Activated T-cell treated with anti-CD3 and anti-CD28 coated beads, Interleukin-2, amount 50 U/mL, for 72 hours (primary cell): ENCODE results near the gene CEACAM19. TPM values are rescaled to one million over a fixed set of nuclear protein-coding genes. Genes with fewer than 3 reads are reported as not detected.
A peak's percentile ranks its signal among the peaks of the same experiment; 100 is the strongest.

Experiments used
- ATAC-seq, 2 donors: fragments of 150-1000 bp; cut with Tn5 transposase; replicated peaks in 1 of 2; 2 replicates each; pipeline ENCODE4 v1.10.0; 2021; ENCODE audit warnings: moderate library complexity in 2 of 2, mild to moderate bottlenecking in 1 of 2
- DNase-seq, 2 donors: peaks; one replicate each; pipeline ENCODE4 v3.0.0; 2021 to 2022; ENCODE audit warnings: mixed read lengths in 1 of 2
- H3K27ac Mint-ChIP-seq: one replicate; pipeline ENCODE4 v1.8.0; 2022; ENCODE audit warnings: mild to moderate bottlenecking, moderate library complexity, mixed read lengths
- H3K27me3 Mint-ChIP-seq: one replicate; pipeline ENCODE4 v1.8.0; 2022; ENCODE audit warnings: low read depth, mixed read lengths
- H3K36me3 Mint-ChIP-seq, 2 donors: one replicate each; pipeline ENCODE4 v1.8.0; 2022; ENCODE audit warnings: mixed read lengths in 2 of 2, mild to moderate bottlenecking in 1 of 2; ENCODE audit not compliant: insufficient read depth in 2 of 2
- H3K4me1 Mint-ChIP-seq: one replicate; pipeline ENCODE4 v1.8.0; 2022; ENCODE audit warnings: low read depth, mixed read lengths
- H3K4me3 Mint-ChIP-seq, 2 donors: one replicate each; pipeline ENCODE4 v1.8.0; 2022; ENCODE audit warnings: mild to moderate bottlenecking in 2 of 2, mixed read lengths in 2 of 2, moderate library complexity in 2 of 2
- H3K9me3 Mint-ChIP-seq, 2 donors: one replicate each; pipeline ENCODE4 v1.8.0; 2022; ENCODE audit warnings: mixed read lengths in 2 of 2
- total RNA-seq, 2 donors: library from RNA; stranded (reverse); gene quantifications; one replicate each; pipeline ENCODE4 v1.2.3, GENCODE V29; 2022

The CEACAM19 gene
- total RNA-seq, 2 donors from 2014 or later, result 3.0 to 4.3 TPM

DNA sequence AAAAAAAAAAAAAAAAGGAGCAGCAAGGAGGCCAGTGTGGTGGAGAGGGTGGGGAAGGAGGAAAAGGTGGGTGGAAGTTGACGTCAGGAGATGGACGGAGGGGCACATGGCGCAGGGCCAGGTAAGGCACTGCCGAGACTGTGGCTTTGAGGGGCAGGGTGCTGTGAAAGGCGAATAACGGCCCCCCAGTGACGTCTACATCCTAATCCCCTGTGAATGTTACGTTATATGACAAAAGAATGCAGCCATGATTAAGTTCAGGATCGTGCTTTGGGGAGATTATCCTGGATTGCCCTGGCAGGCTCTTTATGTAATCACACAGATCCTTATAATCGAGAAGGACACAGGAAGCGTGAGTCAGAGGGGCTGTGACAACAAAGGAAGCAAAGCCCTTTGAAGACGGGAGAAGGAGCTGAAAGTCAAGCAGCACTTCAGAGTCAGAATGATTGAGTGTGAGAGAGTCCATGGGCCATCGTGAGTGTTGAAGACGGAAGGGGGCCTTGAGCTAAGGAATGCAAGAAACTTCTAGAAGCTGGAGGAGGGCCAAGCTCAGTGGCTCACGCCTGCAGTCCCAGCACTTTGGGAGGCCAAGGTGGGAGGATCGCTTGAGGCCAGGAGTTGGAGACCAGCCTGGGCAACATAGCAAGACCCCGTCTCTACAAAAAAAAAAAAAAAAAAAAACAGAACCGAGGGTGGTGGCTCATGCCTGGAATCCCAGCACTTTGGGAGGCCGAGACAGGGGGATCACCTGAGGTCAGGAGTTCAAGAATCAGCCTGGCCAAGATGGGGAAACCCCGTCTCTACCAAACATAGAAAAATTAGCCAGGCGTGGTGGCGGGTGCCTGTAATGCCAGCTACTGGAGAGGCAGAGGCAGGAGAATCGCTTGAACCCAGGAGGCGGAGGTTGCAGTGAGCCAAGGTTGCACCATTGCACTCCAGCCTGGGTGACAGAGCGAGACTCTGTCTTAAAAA is 13.9 kb downstream of the CEACAM19 start:
- H3K27me3 Mint-ChIP-seq, result peaks cover 21% of the 10 kb centered on the region
- ATAC-seq, result no peak
- DNase-seq, result peak in 1 of 2 donors; percentile 10

DNA sequence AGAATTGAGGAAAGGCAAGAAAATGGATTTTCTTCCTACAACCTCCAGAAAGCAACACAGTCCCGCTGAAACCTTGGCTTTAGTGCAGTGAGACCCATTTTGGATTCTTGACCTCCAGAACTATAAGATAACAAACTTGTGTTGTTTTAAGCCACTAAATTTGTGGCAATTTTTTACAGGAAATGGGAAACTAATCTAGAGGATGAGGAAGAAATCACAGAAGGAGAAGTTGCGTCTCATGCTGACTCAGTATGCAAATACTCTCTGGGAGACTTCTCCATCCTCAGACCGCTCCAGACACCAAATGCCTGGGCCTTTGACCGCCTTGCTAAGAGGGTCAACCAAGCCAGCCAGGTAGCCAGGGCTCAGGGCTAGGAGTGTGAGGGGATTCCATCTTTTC is 14.6 kb downstream of the CEACAM19 start:
- H3K9me3 Mint-ChIP-seq, result no peaks in the 10 kb centered on the region
- peaks cover 37% of the 10 kb centered on the region for H3K4me1 Mint-ChIP-seq
- H3K27me3 Mint-ChIP-seq, result peaks cover 21% of the 10 kb centered on the region
- no peak for ATAC-seq
- H3K27ac Mint-ChIP-seq, result no peak overlapping the region
- H3K4me3 Mint-ChIP-seq, result no peak overlapping the region
- no peaks in the 10 kb centered on the region for H3K36me3 Mint-ChIP-seq
- DNase-seq, result no peak

More for the DNA sequence above, 13.9 kb downstream of the CEACAM19 start:
- Mint-ChIP-seq H3K36me3 (no peaks in the 10 kb centered on the region), H3K4me3 (peak overlapping the region in 1 of 2 donors; percentile 48), H3K4me1 (peaks cover 37% of the 10 kb centered on the region), H3K9me3 (no peaks in the 10 kb centered on the region), H3K27ac (no peak overlapping the region)

DNA sequence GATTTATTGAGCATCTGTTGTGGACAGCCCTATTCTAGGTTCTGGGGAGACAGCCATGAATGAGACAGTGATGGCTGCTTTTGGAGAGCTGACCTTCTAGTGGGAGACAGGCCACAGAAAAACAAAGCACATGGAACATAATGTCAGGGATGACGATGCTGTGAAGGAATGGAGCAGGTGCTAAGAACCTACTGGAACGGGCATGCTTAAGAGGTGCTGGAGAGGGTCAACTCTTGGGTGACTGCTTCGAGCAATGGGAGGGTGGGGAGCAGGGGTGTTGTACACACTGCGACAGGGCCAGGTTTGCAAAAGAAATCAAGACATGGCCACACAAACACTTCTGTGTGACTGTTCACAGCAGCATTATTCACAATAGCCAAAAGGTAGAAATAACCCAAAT is 15.6 kb downstream of the CEACAM19 start:
- Mint-ChIP-seq H3K9me3 (no peaks in the 10 kb centered on the region), H3K36me3 (no peaks in the 10 kb centered on the region), H3K27ac (no peak overlapping the region), H3K27me3 (peaks cover 21% of the 10 kb centered on the region), H3K4me3 (no peak overlapping the region), H3K4me1 (peaks cover 43% of the 10 kb centered on the region)
- ATAC-seq, result no peak
- no peak for DNase-seq

DNA sequence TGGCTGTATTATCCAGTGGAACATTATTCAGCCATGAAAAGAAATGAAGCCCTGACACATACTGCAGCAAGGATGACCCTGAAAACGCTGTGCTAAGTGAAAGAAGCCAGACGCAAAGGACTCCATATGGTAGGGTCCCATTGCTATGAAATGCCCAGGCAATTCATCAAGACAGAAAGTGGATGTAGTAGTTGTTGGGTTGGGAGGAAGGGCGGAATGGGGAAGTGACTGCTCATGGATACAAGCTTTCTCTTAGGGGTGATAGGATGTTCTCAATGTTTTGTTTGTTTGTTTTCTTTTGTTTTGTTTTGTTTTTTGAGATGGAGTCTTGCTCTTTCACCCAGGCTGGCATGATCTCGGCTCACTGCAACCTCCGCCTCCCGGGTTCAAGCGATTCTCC is 16.6 kb downstream of the CEACAM19 start:
- H3K27ac Mint-ChIP-seq, result no peak overlapping the region
- ATAC-seq, result no peak
- H3K36me3 Mint-ChIP-seq, result no peaks in the 10 kb centered on the region
- peaks cover 21% of the 10 kb centered on the region for H3K27me3 Mint-ChIP-seq
- H3K4me1 Mint-ChIP-seq, result peaks cover 53% of the 10 kb centered on the region
- H3K4me3 Mint-ChIP-seq, result no peak overlapping the region
- no peak for DNase-seq
- no peaks in the 10 kb centered on the region for H3K9me3 Mint-ChIP-seq

DNA sequence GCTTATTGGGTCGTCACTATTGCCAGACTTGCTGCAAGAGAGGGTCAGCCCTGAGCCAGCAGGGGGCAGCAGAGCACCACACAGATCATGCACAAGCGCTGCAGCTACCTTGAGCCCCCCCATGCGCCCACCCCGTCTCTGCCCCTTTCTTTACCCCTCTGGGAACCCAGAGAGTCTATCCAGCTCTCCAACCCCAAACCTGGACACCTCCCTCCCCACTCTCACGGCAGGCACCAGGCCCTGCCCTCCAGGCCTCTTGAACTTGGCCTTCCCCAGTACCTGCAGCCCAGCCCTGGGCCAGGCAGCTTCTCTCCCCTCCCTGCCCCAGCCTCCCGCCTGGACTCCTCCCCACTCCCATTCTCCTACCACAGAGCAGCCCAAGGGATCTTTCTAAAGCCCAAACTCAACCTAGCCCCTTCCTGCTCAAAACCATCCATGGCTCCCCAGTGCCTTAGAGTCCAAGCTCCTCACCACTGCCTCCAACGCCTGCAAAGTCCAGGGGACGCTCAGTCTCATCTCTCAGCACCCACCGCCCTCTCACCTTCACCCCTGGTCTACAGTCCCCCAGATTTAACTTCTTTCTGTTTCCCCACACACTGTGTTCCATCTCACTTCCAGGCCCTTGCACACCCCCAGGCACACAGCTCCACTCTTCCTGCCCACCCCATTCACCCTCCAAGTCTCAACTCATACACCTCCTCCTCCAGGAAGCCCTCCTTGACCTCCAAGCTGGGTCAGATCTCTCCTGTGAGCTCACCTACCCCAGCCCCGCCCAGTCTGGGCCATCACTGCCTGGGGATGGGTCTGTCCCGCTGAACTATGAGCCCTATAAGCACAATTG is 18.2 kb downstream of the CEACAM19 start:
- DNase-seq, result peak; percentile 78 to 82
- Mint-ChIP-seq H3K27ac (no peak overlapping the region), H3K4me1 (peaks cover 60% of the 10 kb centered on the region), H3K27me3 (peaks cover 16% of the 10 kb centered on the region), H3K4me3 (no peak overlapping the region), H3K36me3 (no peaks in the 10 kb centered on the region), H3K9me3 (no peaks in the 10 kb centered on the region)
- peak; percentile 28 to 29 for ATAC-seq

DNA sequence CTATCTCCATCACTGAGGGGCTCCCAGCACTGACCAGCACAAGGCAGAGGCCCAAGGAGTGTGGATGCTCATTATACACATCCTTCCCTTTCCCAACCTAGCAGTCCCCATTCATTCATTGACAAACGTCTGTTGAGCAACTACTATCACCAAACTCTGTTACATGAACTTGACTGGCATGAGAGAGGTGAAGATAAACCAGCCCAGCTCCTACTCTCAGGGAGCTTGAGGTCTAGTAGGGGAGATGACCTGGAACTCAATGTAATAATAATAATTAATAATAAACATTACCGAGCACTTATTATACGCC is 18.8 kb downstream of the CEACAM19 start:
- DNase-seq (no peak), ATAC-seq (no peak)
- Mint-ChIP-seq H3K36me3 (no peaks in the 10 kb centered on the region), H3K27ac (no peak overlapping the region), H3K4me1 (peaks cover 54% of the 10 kb centered on the region), H3K27me3 (peaks cover 14% of the 10 kb centered on the region), H3K9me3 (no peaks in the 10 kb centered on the region), H3K4me3 (no peak overlapping the region)

DNA sequence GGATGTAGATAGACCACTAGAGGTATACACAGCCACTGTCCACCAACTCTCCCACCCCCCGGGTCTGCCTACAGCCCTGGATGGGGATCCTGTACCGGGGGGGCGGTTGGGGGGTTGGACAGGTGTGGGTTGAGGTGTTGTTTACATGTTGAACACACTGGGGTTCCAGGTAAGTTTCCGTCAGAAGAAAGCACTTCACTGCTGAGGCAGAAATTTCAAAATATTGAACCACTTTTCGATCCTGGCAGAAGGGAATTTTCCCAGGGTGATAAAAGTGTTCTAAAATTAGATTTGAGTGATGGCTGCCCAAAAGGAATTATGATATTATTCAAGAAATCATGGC is 21.1 kb downstream of the CEACAM19 start:
- Mint-ChIP-seq H3K9me3 (no peaks in the 10 kb centered on the region), H3K4me1 (peaks cover 49% of the 10 kb centered on the region), H3K27ac (peak overlapping the region; percentile 41), H3K27me3 (peaks cover 15% of the 10 kb centered on the region), H3K36me3 (no peaks in the 10 kb centered on the region), H3K4me3 (peak overlapping the region; percentile 60 to 75)
- ATAC-seq (no peak), DNase-seq (no peak)

DNA sequence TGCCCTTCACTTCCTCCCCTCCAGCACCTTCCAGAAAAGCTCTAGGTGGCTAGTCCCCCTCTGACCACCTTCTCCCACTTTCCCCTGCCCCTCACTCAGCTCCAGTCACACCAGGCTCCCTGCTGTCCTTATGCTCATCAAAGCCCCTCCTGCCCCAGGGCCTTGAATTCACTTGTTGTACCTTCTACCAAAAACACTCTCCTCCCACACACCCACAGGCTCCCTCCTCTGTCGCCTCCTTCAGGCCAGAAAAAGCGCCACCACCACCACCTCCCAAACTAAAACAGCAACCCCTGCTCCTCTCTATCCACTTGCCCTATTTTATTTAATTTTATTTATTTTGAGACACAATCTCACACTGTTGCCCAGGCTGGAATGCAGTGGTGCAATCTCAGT is 22.9 kb downstream of the CEACAM19 start:
- DNase-seq, result peak; percentile 34 to 46
- H3K27ac Mint-ChIP-seq, result no peak overlapping the region
- peaks cover 47% of the 10 kb centered on the region for H3K4me1 Mint-ChIP-seq
- H3K9me3 Mint-ChIP-seq, result no peaks in the 10 kb centered on the region
- no peak for ATAC-seq
- H3K27me3 Mint-ChIP-seq, result peaks cover 14% of the 10 kb centered on the region
- H3K4me3 Mint-ChIP-seq, result no peak overlapping the region
- no peaks in the 10 kb centered on the region for H3K36me3 Mint-ChIP-seq

DNA sequence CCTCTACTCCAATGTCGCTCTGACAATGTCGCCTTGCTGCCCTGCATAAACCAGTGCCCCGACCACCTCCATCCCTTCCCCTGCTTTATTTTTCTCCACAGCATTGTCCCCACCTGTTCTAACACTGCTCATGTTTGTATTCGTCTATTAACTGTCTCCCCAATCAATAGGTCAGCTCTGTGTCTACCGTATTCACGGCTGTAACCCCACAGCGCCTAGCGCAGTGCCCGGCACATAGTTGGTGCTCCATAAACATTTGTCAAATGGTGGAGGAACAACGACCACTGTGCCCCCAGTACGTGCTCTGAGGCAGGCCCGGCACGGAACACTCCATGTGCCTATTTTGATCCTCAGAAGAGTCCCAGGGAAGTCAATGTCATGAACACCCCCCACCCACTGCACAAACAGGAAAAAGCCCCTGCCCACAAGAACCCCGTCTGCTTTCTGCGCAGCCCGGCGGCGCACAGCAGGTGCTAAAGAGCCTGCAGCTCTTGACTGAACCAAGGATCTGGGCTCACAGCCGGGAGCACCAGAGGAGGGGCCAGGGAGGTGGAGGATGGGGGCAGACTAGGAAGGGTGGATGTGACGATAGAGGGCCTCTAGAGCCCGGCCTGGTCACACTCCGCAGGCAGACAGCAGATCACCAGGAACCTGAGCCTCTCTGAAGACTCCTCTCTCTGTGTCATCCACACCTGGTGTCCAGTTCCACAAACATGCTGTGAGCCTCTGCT is 25.8 kb downstream of the CEACAM19 start:
- DNase-seq, result no peak
- Mint-ChIP-seq H3K27me3 (peaks cover 14% of the 10 kb centered on the region), H3K36me3 (no peaks in the 10 kb centered on the region), H3K9me3 (no peaks in the 10 kb centered on the region), H3K4me3 (no peak overlapping the region), H3K27ac (no peak overlapping the region), H3K4me1 (peaks cover 29% of the 10 kb centered on the region)
- ATAC-seq, result no peak

DNA sequence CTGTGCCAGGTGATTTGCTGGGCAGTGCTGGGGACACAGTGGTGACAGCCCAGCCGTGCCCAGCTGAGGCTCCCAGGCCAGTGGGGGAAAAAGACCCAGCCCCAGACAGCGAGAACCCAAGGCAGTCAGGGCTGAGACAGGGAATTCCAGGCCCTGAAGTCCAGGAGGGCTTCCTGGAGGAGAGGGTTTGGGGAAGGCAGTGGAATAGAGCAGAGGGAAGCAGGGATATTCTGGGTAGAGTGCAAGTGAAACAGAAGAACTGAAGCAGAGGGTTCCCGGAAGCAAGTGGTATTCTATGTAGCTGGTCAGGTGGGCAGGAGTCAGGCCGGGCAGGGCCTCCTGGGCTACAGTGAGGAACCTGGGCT is 26.4 kb downstream of the CEACAM19 start:
- Mint-ChIP-seq H3K4me3 (no peak overlapping the region), H3K27ac (no peak overlapping the region), H3K9me3 (no peaks in the 10 kb centered on the region), H3K36me3 (no peaks in the 10 kb centered on the region), H3K27me3 (peaks cover 14% of the 10 kb centered on the region), H3K4me1 (peaks cover 24% of the 10 kb centered on the region)
- ATAC-seq, result no peak
- no peak for DNase-seq

DNA sequence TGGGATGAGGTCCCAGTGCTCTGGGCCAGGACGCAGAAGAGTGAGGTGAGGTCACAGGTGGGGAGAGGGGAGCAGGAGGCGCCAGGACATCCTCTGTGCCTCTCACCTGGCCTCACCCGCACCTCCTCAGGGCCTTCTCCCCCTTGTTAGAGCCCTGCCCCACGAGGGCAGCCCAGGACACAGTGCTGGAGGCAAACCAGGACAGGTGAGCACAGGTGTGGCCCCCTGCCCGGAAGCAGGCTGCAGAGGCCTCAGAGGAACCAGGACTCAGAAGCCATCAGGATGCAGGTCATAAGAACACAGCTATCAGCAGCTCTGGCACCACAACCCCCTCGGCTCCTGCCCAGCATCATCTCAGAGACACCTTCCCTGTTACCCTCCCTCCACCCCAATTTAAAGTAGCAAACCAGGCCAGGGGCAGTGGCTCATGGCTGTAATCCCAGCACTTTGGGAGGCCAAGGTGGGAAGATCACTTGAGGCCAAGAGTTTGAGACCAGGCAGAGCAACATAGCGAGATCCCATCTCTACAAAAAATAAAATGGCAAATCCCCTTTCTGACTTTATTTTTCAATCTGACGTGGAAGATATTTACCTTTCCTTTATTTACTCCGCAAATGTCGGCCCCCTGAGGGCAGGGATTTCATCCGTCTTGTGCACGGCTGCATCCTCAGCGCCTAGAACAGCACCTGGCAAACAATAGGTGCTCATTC is 27.4 kb downstream of the CEACAM19 start, which contains the start of gene CEACAM16:
CEACAM16 (plus strand) TSS at position 660 of the 710 bp plus-strand sequence. CDS start 2,306 bp downstream, outside the sequence.
- peaks cover 18% of the 10 kb centered on the region for H3K4me1 Mint-ChIP-seq
- H3K36me3 Mint-ChIP-seq, result no peaks in the 10 kb centered on the region
- ATAC-seq (no peak), DNase-seq (no peak)
- no peak within 1 kb of the TSS for H3K27ac Mint-ChIP-seq
- H3K9me3 Mint-ChIP-seq, result no peaks in the 10 kb centered on the region
- peaks cover 14% of the 10 kb centered on the region for H3K27me3 Mint-ChIP-seq
- H3K4me3 Mint-ChIP-seq, result no peak within 1 kb of the TSS

DNA sequence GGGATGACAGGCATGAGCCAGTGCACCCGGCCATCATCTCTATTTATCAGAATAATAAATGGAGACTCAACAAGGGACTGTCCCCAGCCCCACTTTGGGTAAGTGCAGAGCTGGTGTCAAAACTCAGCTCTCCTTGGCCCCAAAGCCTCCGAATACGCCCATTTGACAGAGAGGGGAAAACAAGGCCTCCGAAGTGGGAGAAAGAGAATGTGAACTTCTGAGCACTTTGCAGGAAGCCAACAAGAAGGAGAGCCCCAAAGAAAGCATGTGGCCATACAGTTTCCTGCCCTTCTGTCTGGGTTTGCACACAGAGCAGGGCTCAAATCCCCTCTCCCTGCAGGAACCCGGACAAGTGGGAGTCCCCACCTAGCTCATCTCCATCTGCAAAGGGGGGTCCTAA is 29.3 kb downstream of the CEACAM19 start:
- Mint-ChIP-seq H3K4me1 (peaks cover 10% of the 10 kb centered on the region), H3K36me3 (no peaks in the 10 kb centered on the region), H3K4me3 (no peak overlapping the region), H3K27ac (no peak overlapping the region), H3K9me3 (no peaks in the 10 kb centered on the region), H3K27me3 (peaks cover 14% of the 10 kb centered on the region)
- no peak for ATAC-seq
- no peak for DNase-seq
